Mesodermal cell (in vitro differentiated cells): Measurements from ENCODE around the gene GCSAM. TPM values are rescaled to one million over a fixed set of nuclear protein-coding genes. Genes with fewer than 3 reads are reported as not detected.

Source experiments
- H3K27ac ChIP-seq: 2 replicates; pipeline ENCODE4 v1.7.0; 2013; ENCODE audit warnings: mild to moderate bottlenecking, low read depth, low read length, moderate library complexity; ENCODE audit not compliant: severe bottlenecking
- H3K36me3 ChIP-seq: 2 replicates; pipeline ENCODE4 v1.7.1; 2013; ENCODE audit warnings: mild to moderate bottlenecking, low read length, moderate library complexity; ENCODE audit not compliant: control insufficient read depth, insufficient read depth
- H3K4me1 ChIP-seq: one replicate; pipeline ENCODE4 v1.7.1; 2013; ENCODE audit warnings: mild to moderate bottlenecking, low read length; ENCODE audit not compliant: insufficient read depth, control insufficient read depth, poor library complexity, severe bottlenecking
- H3K4me3 ChIP-seq: 2 replicates; pipeline ENCODE4 v1.7.0; 2013; ENCODE audit warnings: low read length, control low read depth, mild to moderate bottlenecking; ENCODE audit not compliant: insufficient read depth, poor library complexity, severe bottlenecking; ENCODE audit errors: extremely low read depth
- H3K9me3 ChIP-seq: 2 replicates; pipeline ENCODE4 v1.7.1; 2013; ENCODE audit warnings: mild to moderate bottlenecking, low read length, moderate library complexity; ENCODE audit not compliant: control insufficient read depth
- WGBS, 2 experiments: methylation state at CpG; one replicate each; pipeline ENCODE4 v1.1.5; 2013; ENCODE audit warnings: missing lambda C conversion rate in 2 of 2; ENCODE audit not compliant: insufficient coverage in 2 of 2; 5-methylcytosine and 5-hydroxymethylcytosine counted together
- polyA plus RNA-seq, 2 experiments: library from polyadenylated mRNA; stranded (reverse); fragments of 50-300 nt; gene quantifications; one replicate each; pipeline ENCODE4 v1.2.3, GENCODE V29; 2013

The GCSAM gene
- not detected for polyA plus RNA-seq (2013, experiment 1 of 2)
- polyA plus RNA-seq (2013, experiment 2 of 2): not detected

- peaks cover 5% of the 10 kb centered on the region for H3K36me3 ChIP-seq
- no peaks in the 10 kb centered on the region for H3K9me3 ChIP-seq
- H3K4me1 ChIP-seq: peaks cover 7% of the 10 kb centered on the region
- no peak within 1 kb of the TSS for H3K27ac ChIP-seq
- H3K4me3 ChIP-seq: no peak within 1 kb of the TSS
- 84 to 92% methylated on average over 4 of the region's 5 CpGs for WGBS, 2 experiments
Observed at GRCh38 chr3:112132975-112133448, at the start of gene GCSAM. GCSAM (minus strand) TSS chr3:112133248; CDS start chr3:112133120, 128 bp downstream.

- no peaks in the 10 kb centered on the region for H3K36me3 ChIP-seq
- no peak overlapping the region for H3K4me3 ChIP-seq
- H3K4me1 ChIP-seq: no peaks in the 10 kb centered on the region
- no peak overlapping the region for H3K27ac ChIP-seq
- WGBS, 2 experiments: 91 to 96% methylated on average over 6 of the region's 6 CpGs
- no peaks in the 10 kb centered on the region for H3K9me3 ChIP-seq
Observed at GRCh38 chr3:112175646-112176045, 42.6 kb upstream of the GCSAM start.

GRCh38 chr3:112175037-112175436 lies 42.0 kb upstream of the GCSAM start:
- 83 to 92% methylated on average over 2 to 4 of the region's 5 CpGs for WGBS, 2 experiments

GRCh38 chr3:112171144-112171543 lies 38.1 kb upstream of the GCSAM start:
- Histone ChIP-seq H3K4me3 (no peak overlapping the region), H3K36me3 (no peaks in the 10 kb centered on the region), H3K27ac (no peak overlapping the region), H3K4me1 (no peaks in the 10 kb centered on the region), H3K9me3 (peaks cover under 1% of the 10 kb centered on the region)
- WGBS, 2 experiments: 84 to 95% methylated on average over 2 of the region's 3 CpGs

More at GRCh38 chr3:112175037-112175436, 42.0 kb upstream of the GCSAM start:
- Histone ChIP-seq H3K4me3 (no peak overlapping the region), H3K27ac (no peak overlapping the region), H3K36me3 (no peaks in the 10 kb centered on the region), H3K4me1 (no peaks in the 10 kb centered on the region), H3K9me3 (no peaks in the 10 kb centered on the region)

GRCh38 chr3:112170046-112170445 lies 37.0 kb upstream of the GCSAM start:
- no peaks in the 10 kb centered on the region for H3K4me1 ChIP-seq
- no peak overlapping the region for H3K27ac ChIP-seq
- no peaks in the 10 kb centered on the region for H3K36me3 ChIP-seq
- H3K4me3 ChIP-seq: no peak overlapping the region
- WGBS, 2 experiments: 90 to 100% methylated on average over 2 of the region's 2 CpGs
- peaks cover 6% of the 10 kb centered on the region for H3K9me3 ChIP-seq

GRCh38 chr3:112167758-112168157 lies 34.7 kb upstream of the GCSAM start:
- H3K9me3 ChIP-seq: peaks cover 6% of the 10 kb centered on the region
- H3K27ac ChIP-seq: no peak overlapping the region
- WGBS, 2 experiments: 89 to 92% methylated on average over 2 of the region's 2 CpGs
- H3K36me3 ChIP-seq: no peaks in the 10 kb centered on the region
- no peak overlapping the region for H3K4me3 ChIP-seq
- no peaks in the 10 kb centered on the region for H3K4me1 ChIP-seq

GRCh38 chr3:112149136-112149535 lies 16.1 kb upstream of the GCSAM start:
- Histone ChIP-seq H3K4me1 (peaks cover 3% of the 10 kb centered on the region), H3K4me3 (no peak overlapping the region), H3K27ac (no peak overlapping the region), H3K36me3 (no peaks in the 10 kb centered on the region), H3K9me3 (peaks cover 29% of the 10 kb centered on the region)
- 90% methylated on average over 1 of the region's 1 CpG; no CpG with 5 or more reads in 1 of the 2 experiments for WGBS, 2 experiments

GRCh38 chr3:112143689-112144088 lies 10.6 kb upstream of the GCSAM start:
- WGBS, 2 experiments: 83 to 100% methylated on average over 1 of the region's 1 CpG
- no peak overlapping the region for H3K4me3 ChIP-seq

GRCh38 chr3:112143251-112143650 lies 10.2 kb upstream of the GCSAM start:
- Histone ChIP-seq H3K36me3 (no peaks in the 10 kb centered on the region), H3K4me1 (no peaks in the 10 kb centered on the region), H3K4me3 (no peak overlapping the region), H3K27ac (no peak overlapping the region), H3K9me3 (peaks cover 16% of the 10 kb centered on the region)
- 67% methylated on average over 1 of the region's 1 CpG; no CpG with 5 or more reads in 1 of the 2 experiments for WGBS, 2 experiments

More at GRCh38 chr3:112143689-112144088, 10.6 kb upstream of the GCSAM start:
- no peaks in the 10 kb centered on the region for H3K4me1 ChIP-seq
- H3K27ac ChIP-seq: no peak overlapping the region
- no peaks in the 10 kb centered on the region for H3K36me3 ChIP-seq
- peaks cover 19% of the 10 kb centered on the region for H3K9me3 ChIP-seq

GRCh38 chr3:112141293-112141692 lies 8.2 kb upstream of the GCSAM start:
- Histone ChIP-seq H3K9me3 (peaks cover 10% of the 10 kb centered on the region), H3K27ac (no peak overlapping the region), H3K4me1 (no peaks in the 10 kb centered on the region), H3K4me3 (no peak overlapping the region), H3K36me3 (no peaks in the 10 kb centered on the region)
- no CpG with 5 or more reads among the region's 2 CpGs for WGBS, 2 experiments

GRCh38 chr3:112140584-112140983 lies 7.5 kb upstream of the GCSAM start:
- no CpG with 5 or more reads among the region's 1 CpG for WGBS, 2 experiments

More at GRCh38 chr3:112140584-112140983, 7.5 kb upstream of the GCSAM start:
- no peak overlapping the region for H3K4me3 ChIP-seq
- H3K4me1 ChIP-seq: no peaks in the 10 kb centered on the region
- H3K9me3 ChIP-seq: peaks cover 10% of the 10 kb centered on the region
- H3K27ac ChIP-seq: no peak overlapping the region
- H3K36me3 ChIP-seq: no peaks in the 10 kb centered on the region
